Fibroblast of lung (primary cell): Measurements from ENCODE around the gene SUSD1. TPM values are rescaled to one million over a fixed set of nuclear protein-coding genes. Genes with fewer than 3 reads are reported as not detected.

Source experiments
- DNase-seq, 2 donors: peaks; one replicate each; pipeline versions ENCODE4 v3.0.0 to v3.0.0-alpha.2; 2010; ENCODE audit warnings: low read depth in 2 of 2
- H2AFZ ChIP-seq: 2 replicates; pipeline ENCODE4 v1.5.1; 2012; ENCODE audit warnings: low read length, control low read depth, inconsistent platforms
- H3K27ac ChIP-seq: 2 replicates; pipeline ENCODE4 v1.5.1; 2011; ENCODE audit warnings: low read length, control low read depth; ENCODE audit not compliant: insufficient read depth
- H3K27me3 ChIP-seq: 2 replicates; pipeline ENCODE4 v1.5.1; 2011; ENCODE audit warnings: mild to moderate bottlenecking, low read length; ENCODE audit not compliant: control insufficient read depth, insufficient read depth
- H3K36me3 ChIP-seq: 2 replicates; pipeline ENCODE4 v1.5.1; 2011; ENCODE audit warnings: low read length; ENCODE audit not compliant: control insufficient read depth, insufficient read depth
- H3K4me1 ChIP-seq: 2 replicates; pipeline ENCODE4 v1.5.1; 2011; ENCODE audit warnings: low read length; ENCODE audit not compliant: control insufficient read depth, insufficient read depth; ENCODE audit errors: extremely low read depth
- H3K4me2 ChIP-seq: 2 replicates; pipeline ENCODE4 v1.5.1; 2011; ENCODE audit warnings: low read length, control low read depth; ENCODE audit not compliant: insufficient read depth; ENCODE audit errors: extremely low read depth
- H3K4me3 ChIP-seq, 4 experiments: fragments of 200-600 bp in 1 of 4; sonication (generic) in 1 of 4; replicated peaks in 1 of 4; 2 replicates each; pipeline ENCODE4 v1.5.1; 2011 to 2016; ENCODE audit warnings: low read length in 4 of 4, low read depth in 3 of 4, mild to moderate bottlenecking in 3 of 4, control low read depth in 2 of 4, inconsistent platforms in 1 of 4, mixed read lengths in 1 of 4; ENCODE audit not compliant: insufficient read depth in 1 of 4; ENCODE audit errors: control extremely low read depth in 1 of 4
- H3K79me2 ChIP-seq: 2 replicates; pipeline ENCODE4 v1.5.1; 2012; ENCODE audit warnings: mild to moderate bottlenecking, low read length, inconsistent platforms; ENCODE audit not compliant: control insufficient read depth, insufficient read depth
- H3K9ac ChIP-seq: 2 replicates; pipeline ENCODE4 v1.5.1; 2011; ENCODE audit warnings: mild to moderate bottlenecking, low read length, control low read depth; ENCODE audit not compliant: insufficient read depth
- H3K9me3 ChIP-seq: 2 replicates; pipeline ENCODE4 v1.5.1; 2012; ENCODE audit warnings: low read depth, low read length; ENCODE audit not compliant: control insufficient read depth, insufficient read depth
- H4K20me1 ChIP-seq: 2 replicates; pipeline ENCODE4 v1.5.1; 2011; ENCODE audit warnings: low read length; ENCODE audit not compliant: control insufficient read depth, insufficient read depth; ENCODE audit errors: extremely low read depth
- EZH2 ChIP-seq: IDR thresholded peaks from 2 replicates; pipeline ENCODE4 v1.5.1; 2012; ENCODE audit warnings: low read length, control low read depth, mild to moderate bottlenecking; ENCODE audit errors: missing control alignments
- polyA plus RNA-seq, 2 donors: library from polyadenylated mRNA; depleted of rRNA in 1 of 2; stranded (reverse) in 1 of 2; unstranded in 1 of 2; fragments of >200 nt; gene quantifications; 2 replicates each; pipeline ENCODE4 v1.2.1, GENCODE V29; 2011 to 2012; ENCODE audit warnings: missing spikeins in 1 of 2
- total RNA-seq: library from RNA; depleted of rRNA; stranded (reverse); fragments of >200 nt; gene quantifications from 2 replicates; pipeline ENCODE4 v1.2.1, GENCODE V29; 2014
- TF ChIP-seq, protein P1 (sequence below), 2 donors: IDR thresholded peaks in 1 of 2; conservative IDR thresholded peaks in 1 of 2; 1 replicate in 1 of 2; 2 replicates in 1 of 2; pipeline ENCODE4 v1.5.1; 2011 to 2012; ENCODE audit warnings: low read length in 2 of 2, control low read depth in 1 of 2, inconsistent platforms in 1 of 2, low read depth in 1 of 2, mild to moderate bottlenecking in 1 of 2

Gene SUSD1
- total and polyA plus RNA-seq, 2 donors (not counting 1 experiment from before 2014, with no cell fraction given), result 27.4 to 28.6 TPM

DNA sequence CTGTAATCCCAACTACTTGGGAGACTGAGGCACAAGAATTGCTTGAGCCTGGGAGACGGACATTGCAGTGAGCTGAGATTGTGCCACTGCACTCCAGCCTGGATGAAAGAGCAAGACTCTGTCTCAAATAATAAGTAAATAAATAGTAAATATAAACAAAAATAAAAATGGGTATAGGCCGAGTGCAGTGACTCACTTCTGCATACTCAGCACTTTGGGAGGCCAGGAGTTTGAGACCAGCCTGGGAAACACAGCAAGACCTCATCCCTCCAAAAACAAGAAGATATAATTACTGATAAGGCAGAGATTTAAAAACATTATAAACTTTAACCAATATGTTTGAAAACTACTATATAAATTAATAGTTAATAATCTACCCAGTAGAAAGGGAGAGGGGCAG, 37.8 kb upstream of the SUSD1 start:
- H3K27ac ChIP-seq, result no peak overlapping the region
- no peaks in the 10 kb centered on the region for H3K36me3 ChIP-seq
- no peaks in the 10 kb centered on the region for H3K79me2 ChIP-seq
- no peak overlapping the region for H3K4me3 ChIP-seq
- no peak overlapping the region for H3K4me2 ChIP-seq
- H2AFZ ChIP-seq, result no peak overlapping the region
- H4K20me1 ChIP-seq, result no peaks in the 10 kb centered on the region
- no peak for TF ChIP-seq EZH2
- TF ChIP-seq, protein P1, sequence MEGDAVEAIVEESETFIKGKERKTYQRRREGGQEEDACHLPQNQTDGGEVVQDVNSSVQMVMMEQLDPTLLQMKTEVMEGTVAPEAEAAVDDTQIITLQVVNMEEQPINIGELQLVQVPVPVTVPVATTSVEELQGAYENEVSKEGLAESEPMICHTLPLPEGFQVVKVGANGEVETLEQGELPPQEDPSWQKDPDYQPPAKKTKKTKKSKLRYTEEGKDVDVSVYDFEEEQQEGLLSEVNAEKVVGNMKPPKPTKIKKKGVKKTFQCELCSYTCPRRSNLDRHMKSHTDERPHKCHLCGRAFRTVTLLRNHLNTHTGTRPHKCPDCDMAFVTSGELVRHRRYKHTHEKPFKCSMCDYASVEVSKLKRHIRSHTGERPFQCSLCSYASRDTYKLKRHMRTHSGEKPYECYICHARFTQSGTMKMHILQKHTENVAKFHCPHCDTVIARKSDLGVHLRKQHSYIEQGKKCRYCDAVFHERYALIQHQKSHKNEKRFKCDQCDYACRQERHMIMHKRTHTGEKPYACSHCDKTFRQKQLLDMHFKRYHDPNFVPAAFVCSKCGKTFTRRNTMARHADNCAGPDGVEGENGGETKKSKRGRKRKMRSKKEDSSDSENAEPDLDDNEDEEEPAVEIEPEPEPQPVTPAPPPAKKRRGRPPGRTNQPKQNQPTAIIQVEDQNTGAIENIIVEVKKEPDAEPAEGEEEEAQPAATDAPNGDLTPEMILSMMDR (conservative IDR thresholded peaks at IDR 0.05 in 1 of 2, IDR thresholded peaks at IDR 0.05 in 1 of 2; ENCODE audit: low read depth in 1 of 2, low read length in 2 of 2), result no peak
- H3K27me3 ChIP-seq, result no peaks in the 10 kb centered on the region
- H3K9ac ChIP-seq, result no peak overlapping the region
- DNase-seq, result no peak
- no peaks in the 10 kb centered on the region for H3K4me1 ChIP-seq
- H3K9me3 ChIP-seq, result no peaks in the 10 kb centered on the region

DNA sequence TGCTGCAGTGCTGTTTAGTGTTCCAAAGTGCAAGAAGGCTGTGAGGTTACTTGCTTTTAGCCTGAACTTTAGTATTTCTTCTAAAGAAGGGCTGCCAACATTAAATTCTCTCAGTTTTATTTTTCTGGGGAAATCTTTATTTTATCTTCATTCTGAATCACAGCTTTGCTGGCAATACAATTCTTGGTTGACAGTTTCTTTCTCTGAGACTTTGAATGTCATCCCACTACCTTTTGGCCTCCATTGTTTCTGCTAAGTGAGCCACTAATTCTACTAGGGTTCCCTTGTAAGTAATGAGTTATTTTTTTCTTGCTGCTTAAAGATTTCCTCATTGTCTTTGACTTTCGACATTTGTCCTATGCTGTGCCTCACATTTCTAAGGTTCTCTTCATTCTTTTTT, 32.4 kb upstream of the SUSD1 start:
- DNase-seq, result no peak
- no peaks in the 10 kb centered on the region for H3K9me3 ChIP-seq
- no peaks in the 10 kb centered on the region for H3K27me3 ChIP-seq
- no peak overlapping the region for H3K9ac ChIP-seq
- H2AFZ ChIP-seq, result no peak overlapping the region
- no peak for TF ChIP-seq EZH2
- TF ChIP-seq, protein P1 (conservative IDR thresholded peaks at IDR 0.05 in 1 of 2, IDR thresholded peaks at IDR 0.05 in 1 of 2; ENCODE audit: low read depth in 1 of 2, low read length in 2 of 2), result no peak
- no peaks in the 10 kb centered on the region for H3K4me1 ChIP-seq
- no peaks in the 10 kb centered on the region for H3K36me3 ChIP-seq
- H3K27ac ChIP-seq, result no peak overlapping the region
- H4K20me1 ChIP-seq, result no peaks in the 10 kb centered on the region
- no peaks in the 10 kb centered on the region for H3K79me2 ChIP-seq
- H3K4me3 ChIP-seq, result no peak overlapping the region
- no peak overlapping the region for H3K4me2 ChIP-seq

DNA sequence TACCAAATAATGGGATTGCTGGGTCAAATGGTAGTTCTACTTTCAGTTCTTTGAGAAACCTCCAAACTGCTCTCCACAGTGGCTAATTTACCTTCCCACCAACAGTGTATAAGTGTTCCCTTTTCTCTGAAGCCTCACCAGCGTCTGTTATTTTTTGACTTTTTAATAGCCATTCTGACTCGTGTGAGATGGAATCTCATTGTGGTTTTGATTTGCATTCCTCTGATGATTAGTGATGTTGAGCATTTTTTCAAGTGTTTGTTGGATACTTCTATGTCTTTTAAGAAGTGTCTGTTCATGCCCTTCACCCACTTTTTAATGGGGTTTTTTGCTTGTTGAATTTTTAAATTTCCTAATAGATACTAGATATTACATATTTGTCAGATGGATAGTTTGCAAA, 28.4 kb upstream of the SUSD1 start:
- H3K27me3 ChIP-seq, result no peaks in the 10 kb centered on the region
- no peak overlapping the region for H3K4me2 ChIP-seq
- H3K79me2 ChIP-seq, result no peaks in the 10 kb centered on the region
- peak; percentile 37 to 77 for DNase-seq
- H3K4me3 ChIP-seq, result no peak overlapping the region
- no peaks in the 10 kb centered on the region for H4K20me1 ChIP-seq
- no peak overlapping the region for H3K9ac ChIP-seq
- no peak overlapping the region for H2AFZ ChIP-seq
- H3K4me1 ChIP-seq, result no peaks in the 10 kb centered on the region
- H3K36me3 ChIP-seq, result no peaks in the 10 kb centered on the region
- H3K9me3 ChIP-seq, result no peaks in the 10 kb centered on the region
- TF ChIP-seq, protein P1 (conservative IDR thresholded peaks at IDR 0.05 in 1 of 2, IDR thresholded peaks at IDR 0.05 in 1 of 2; ENCODE audit: low read depth in 1 of 2, low read length in 2 of 2), result no peak
- TF ChIP-seq EZH2, result no peak
- H3K27ac ChIP-seq, result no peak overlapping the region
